ENCODE data around the gene DDX6. TPM values are rescaled to one million over a fixed set of nuclear protein-coding genes. Genes with fewer than 3 reads are reported as not detected.

Gene DDX6
- total RNA-seq, 4 donors from 2014 or later = 110 to 178 (median 142) TPM

GRCh38 chr11:118705111-118705741 is 85.7 kb downstream of the DDX6 start:
- DNase-seq = no peak
- H3K4me1 ChIP-seq = no peaks in the 10 kb centered on the region
- intact Hi-C loops (cut with DNase I) = no loop called here

GRCh38 chr11:118703563-118704106 is 87.3 kb downstream of the DDX6 start:
- intact Hi-C loops (cut with DNase I) = no loop called here
- no peaks in the 10 kb centered on the region for H3K36me3 ChIP-seq
- H3K27ac ChIP-seq = no peak overlapping the region
- H3K9me3 ChIP-seq = no peaks in the 10 kb centered on the region
- H3K4me3 ChIP-seq (replicated peaks in 1 of 3) = no peak overlapping the region
- DNase-seq = no peak
- no peaks in the 10 kb centered on the region for H3K27me3 ChIP-seq
- TF ChIP-seq POLR2A (IDR thresholded peaks at IDR 0.05) (no peak), CTCF (IDR thresholded peaks at IDR 0.05) (no peak)
- H3K4me1 ChIP-seq = no peaks in the 10 kb centered on the region
- WGBS, 2 donors = 95 to 96% methylated on average over 5 of the region's 5 CpGs

More at GRCh38 chr11:118705111-118705741, 85.7 kb downstream of the DDX6 start:
- WGBS, 2 donors = 71% methylated on average over 13 to 15 of the region's 15 CpGs
- H3K4me3 ChIP-seq (replicated peaks in 1 of 3) = no peak overlapping the region
- no peaks in the 10 kb centered on the region for H3K36me3 ChIP-seq
- no peaks in the 10 kb centered on the region for H3K9me3 ChIP-seq
- TF ChIP-seq CTCF (IDR thresholded peaks at IDR 0.05) (no peak), POLR2A (IDR thresholded peaks at IDR 0.05) (no peak)
- H3K27ac ChIP-seq = no peak overlapping the region
- no peaks in the 10 kb centered on the region for H3K27me3 ChIP-seq

GRCh38 chr11:118699506-118700220 is 91.3 kb downstream of the DDX6 start:
- Histone ChIP-seq H3K4me1 (no peaks in the 10 kb centered on the region), H3K27me3 (no peaks in the 10 kb centered on the region), H3K27ac (no peak overlapping the region), H3K9me3 (no peaks in the 10 kb centered on the region), H3K4me3 (replicated peaks in 1 of 3) (no peak overlapping the region), H3K36me3 (no peaks in the 10 kb centered on the region)
- intact Hi-C loops (cut with DNase I) = loop anchor here (10.0 kb wide), 1 partner anchor 75 kb away; no protein-coding TSS in a partner anchor
- WGBS, 2 donors = 88 to 90% methylated on average over 7 of the region's 7 CpGs
- TF ChIP-seq POLR2A (IDR thresholded peaks at IDR 0.05) (no peak), CTCF (IDR thresholded peaks at IDR 0.05) (no peak)
- DNase-seq = no peak

Small RNAs within 50 kb of the gene (small RNA-seq; reads per million reads assigned to genes)
- gene AP004609.2 (not detected), gene RF00019 (not detected), gene RNU6-376P (not detected)

Other genes starting within 250 kb of the DDX6 start
- 10 to 100 TPM; 35.5 to 91.1 (median 55.5) TPM for gene IFT46, start 225.2 kb downstream of the DDX6 start, total RNA-seq
- gene ARCN1, start 218.8 kb downstream of the DDX6 start, total RNA-seq = 100 to 1,000 TPM; 103 to 157 (median 112) TPM
- gene PHLDB1, start 183.5 kb downstream of the DDX6 start, total RNA-seq = 100 to 1,000 TPM in 3 of 4 donors, 10 to 100 TPM in 1; 73.2 to 158 (median 120) TPM
- gene TREH, start 111.5 kb downstream of the DDX6 start, total RNA-seq = not detected
- not detected for gene CXCR5, start 92.7 kb upstream of the DDX6 start, total RNA-seq
- 10 to 100 TPM; 13.2 to 26.2 (median 19.4) TPM for gene BCL9L, start 134.8 kb upstream of the DDX6 start, total RNA-seq
- not detected for gene UPK2, start 165.1 kb upstream of the DDX6 start, total RNA-seq
- not detected for gene FOXR1, start 180.6 kb upstream of the DDX6 start, total RNA-seq
- gene CENATAC, start 207.0 kb upstream of the DDX6 start, total RNA-seq = 100 to 1,000 TPM in 1 of 4 donors, 10 to 100 TPM in 3; 45.2 to 128 (median 56.4) TPM
- gene RPS25, start 227.2 kb upstream of the DDX6 start, total RNA-seq = 1,000 to 10,000 TPM in 3 of 4 donors, 100 to 1,000 TPM in 1; 852 to 1,992 (median 1,622) TPM
- gene TRAPPC4, start 227.6 kb upstream of the DDX6 start, total RNA-seq = 10 to 100 TPM; 42.1 to 70.0 (median 53.2) TPM
- gene SLC37A4, start 239.7 kb upstream of the DDX6 start, total RNA-seq = 10 to 100 TPM; 12.4 to 30.2 (median 16.5) TPM

Data from thyroid gland (tissue), 4 donors.